GM12878 (cell line): ENCODE results near the gene CXCL13. TPM values are rescaled to one million over a fixed set of nuclear protein-coding genes. Genes with fewer than 3 reads are reported as not detected.

Experiments
- EZH2 ChIP-seq: IDR thresholded peaks from 2 replicates; pipeline ENCODE4 v1.6.1; 2012; ENCODE audit warnings: low read depth, mild to moderate bottlenecking, control low read depth, inconsistent platforms, low read length, borderline replicate concordance; ENCODE audit not compliant: control insufficient read depth
- ZSCAN29 ChIP-seq: fragments of 450-650 bp; IDR thresholded peaks from 2 replicates; pipeline ENCODE4 v1.6.1; 2017; ENCODE audit warnings: mild to moderate bottlenecking, moderate library complexity
- polyA plus RNA-seq, 11 experiments: library from polyadenylated mRNA; depleted of rRNA in 4 of 11; unstranded in 6 of 11; stranded (reverse) in 5 of 11; fragments of >200 nt; fragmentation: Nextera tagmentation in 4 of 11; fragmentation: Illumina TruSeq in 1 of 11; extraction: Ambion mirVana in 4 of 11; extraction: Trizol in 1 of 11; gene quantifications; 1 replicate in 1 of 11; 2 replicates in 10 of 11; pipeline versions ENCODE4 v1.2.1 to v1.2.3, GENCODE V29; 2011 to 2016; ENCODE audit warnings: inconsistent platforms in 2 of 11, missing spikeins in 2 of 11, low read depth in 1 of 11
- total RNA-seq, 4 experiments: library from RNA; depleted of rRNA in 3 of 4; stranded (reverse); fragments of >200 nt in 3 of 4; fragmentation: Illumina TruSeq in 1 of 4; extraction: Trizol in 1 of 4; gene quantifications; 2 replicates each; pipeline versions ENCODE4 v1.2.1 to v1.2.3, GENCODE V29; 2013 to 2021
- TF ChIP-seq, protein P1 (sequence below): fragments of 450-650 bp; IDR thresholded peaks from 2 replicates; pipeline ENCODE4 v1.6.1; 2018; ENCODE audit warnings: mild to moderate bottlenecking, low read depth, moderate library complexity; ENCODE audit not compliant: partially characterized antibody
- TF ChIP-seq, protein P2 (sequence below): IDR thresholded peaks from 2 replicates; pipeline ENCODE4 v1.6.1; 2012; ENCODE audit warnings: improper control_type of control experiment, low read depth, low read length; ENCODE audit not compliant: insufficient replicate concordance

Gene CXCL13
- total and polyA plus RNA-seq, 10 of the 15 experiments (the other 5 are each of a cell fraction or from before 2014, with no cell fraction given): 0.05 to 0.16 TPM; not detected in 8

DNA sequence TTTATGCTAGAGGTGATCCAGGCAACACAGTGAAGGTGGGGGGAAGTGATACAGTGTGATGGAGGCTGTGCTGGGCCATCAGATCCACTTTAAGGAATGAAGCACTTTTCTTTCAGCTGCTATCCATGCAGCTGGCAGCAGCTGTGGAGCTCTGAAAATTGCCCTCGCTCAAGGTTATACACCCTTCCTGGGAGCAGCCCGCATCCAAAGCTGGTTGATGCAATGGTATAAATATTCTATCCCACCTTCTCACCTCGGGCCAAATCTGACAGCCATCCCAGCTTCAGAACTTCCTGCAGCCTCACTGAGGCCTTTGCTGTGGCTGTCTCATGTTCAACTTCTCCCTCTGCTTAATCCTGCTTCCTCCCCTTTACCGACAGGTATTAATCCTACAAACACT is 18.6 kb downstream of the CXCL13 start (continued):
- TF ChIP-seq, protein P1, sequence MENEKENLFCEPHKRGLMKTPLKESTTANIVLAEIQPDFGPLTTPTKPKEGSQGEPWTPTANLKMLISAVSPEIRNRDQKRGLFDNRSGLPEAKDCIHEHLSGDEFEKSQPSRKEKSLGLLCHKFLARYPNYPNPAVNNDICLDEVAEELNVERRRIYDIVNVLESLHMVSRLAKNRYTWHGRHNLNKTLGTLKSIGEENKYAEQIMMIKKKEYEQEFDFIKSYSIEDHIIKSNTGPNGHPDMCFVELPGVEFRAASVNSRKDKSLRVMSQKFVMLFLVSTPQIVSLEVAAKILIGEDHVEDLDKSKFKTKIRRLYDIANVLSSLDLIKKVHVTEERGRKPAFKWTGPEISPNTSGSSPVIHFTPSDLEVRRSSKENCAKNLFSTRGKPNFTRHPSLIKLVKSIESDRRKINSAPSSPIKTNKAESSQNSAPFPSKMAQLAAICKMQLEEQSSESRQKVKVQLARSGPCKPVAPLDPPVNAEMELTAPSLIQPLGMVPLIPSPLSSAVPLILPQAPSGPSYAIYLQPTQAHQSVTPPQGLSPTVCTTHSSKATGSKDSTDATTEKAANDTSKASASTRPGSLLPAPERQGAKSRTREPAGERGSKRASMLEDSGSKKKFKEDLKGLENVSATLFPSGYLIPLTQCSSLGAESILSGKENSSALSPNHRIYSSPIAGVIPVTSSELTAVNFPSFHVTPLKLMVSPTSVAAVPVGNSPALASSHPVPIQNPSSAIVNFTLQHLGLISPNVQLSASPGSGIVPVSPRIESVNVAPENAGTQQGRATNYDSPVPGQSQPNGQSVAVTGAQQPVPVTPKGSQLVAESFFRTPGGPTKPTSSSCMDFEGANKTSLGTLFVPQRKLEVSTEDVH: no peak
- no peak for TF ChIP-seq EZH2
- TF ChIP-seq, protein P2, sequence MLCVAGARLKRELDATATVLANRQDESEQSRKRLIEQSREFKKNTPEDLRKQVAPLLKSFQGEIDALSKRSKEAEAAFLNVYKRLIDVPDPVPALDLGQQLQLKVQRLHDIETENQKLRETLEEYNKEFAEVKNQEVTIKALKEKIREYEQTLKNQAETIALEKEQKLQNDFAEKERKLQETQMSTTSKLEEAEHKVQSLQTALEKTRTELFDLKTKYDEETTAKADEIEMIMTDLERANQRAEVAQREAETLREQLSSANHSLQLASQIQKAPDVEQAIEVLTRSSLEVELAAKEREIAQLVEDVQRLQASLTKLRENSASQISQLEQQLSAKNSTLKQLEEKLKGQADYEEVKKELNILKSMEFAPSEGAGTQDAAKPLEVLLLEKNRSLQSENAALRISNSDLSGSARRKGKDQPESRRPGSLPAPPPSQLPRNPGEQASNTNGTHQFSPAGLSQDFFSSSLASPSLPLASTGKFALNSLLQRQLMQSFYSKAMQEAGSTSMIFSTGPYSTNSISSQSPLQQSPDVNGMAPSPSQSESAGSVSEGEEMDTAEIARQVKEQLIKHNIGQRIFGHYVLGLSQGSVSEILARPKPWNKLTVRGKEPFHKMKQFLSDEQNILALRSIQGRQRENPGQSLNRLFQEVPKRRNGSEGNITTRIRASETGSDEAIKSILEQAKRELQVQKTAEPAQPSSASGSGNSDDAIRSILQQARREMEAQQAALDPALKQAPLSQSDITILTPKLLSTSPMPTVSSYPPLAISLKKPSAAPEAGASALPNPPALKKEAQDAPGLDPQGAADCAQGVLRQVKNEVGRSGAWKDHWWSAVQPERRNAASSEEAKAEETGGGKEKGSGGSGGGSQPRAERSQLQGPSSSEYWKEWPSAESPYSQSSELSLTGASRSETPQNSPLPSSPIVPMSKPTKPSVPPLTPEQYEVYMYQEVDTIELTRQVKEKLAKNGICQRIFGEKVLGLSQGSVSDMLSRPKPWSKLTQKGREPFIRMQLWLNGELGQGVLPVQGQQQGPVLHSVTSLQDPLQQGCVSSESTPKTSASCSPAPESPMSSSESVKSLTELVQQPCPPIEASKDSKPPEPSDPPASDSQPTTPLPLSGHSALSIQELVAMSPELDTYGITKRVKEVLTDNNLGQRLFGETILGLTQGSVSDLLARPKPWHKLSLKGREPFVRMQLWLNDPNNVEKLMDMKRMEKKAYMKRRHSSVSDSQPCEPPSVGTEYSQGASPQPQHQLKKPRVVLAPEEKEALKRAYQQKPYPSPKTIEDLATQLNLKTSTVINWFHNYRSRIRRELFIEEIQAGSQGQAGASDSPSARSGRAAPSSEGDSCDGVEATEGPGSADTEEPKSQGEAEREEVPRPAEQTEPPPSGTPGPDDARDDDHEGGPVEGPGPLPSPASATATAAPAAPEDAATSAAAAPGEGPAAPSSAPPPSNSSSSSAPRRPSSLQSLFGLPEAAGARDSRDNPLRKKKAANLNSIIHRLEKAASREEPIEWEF: no peak
- no peak for TF ChIP-seq ZSCAN29
